ENCODE data around the gene SQSTM1.

The SQSTM1 gene

GRCh38 chr5:179812135-179812825 lies 8.4 kb upstream of the SQSTM1 start:
- DNase-seq (ENCODE audit: low read depth), result no peak
- no peak for TF ChIP-seq CTCF (conservative IDR thresholded peaks at IDR 0.05; ENCODE audit: low read depth, low read length)
- no peak overlapping the region for H3K4me3 ChIP-seq (ENCODE audit: low read length)

- H3K4me3 ChIP-seq (ENCODE audit: low read length), result no peak overlapping the region
- DNase-seq (ENCODE audit: low read depth), result no peak
- TF ChIP-seq CTCF (conservative IDR thresholded peaks at IDR 0.05; ENCODE audit: low read depth, low read length), result no peak
These were observed 7.6 kb upstream of the SQSTM1 start for GRCh38 chr5:179812997-179813607.

GRCh38 chr5:179814090-179814489 lies 6.6 kb upstream of the SQSTM1 start:
- DNase-seq (ENCODE audit: low read depth), result no peak
- H3K4me3 ChIP-seq (ENCODE audit: low read length), result no peak overlapping the region
- TF ChIP-seq CTCF (conservative IDR thresholded peaks at IDR 0.05; ENCODE audit: low read depth, low read length), result no peak

- no peak for TF ChIP-seq CTCF (conservative IDR thresholded peaks at IDR 0.05; ENCODE audit: low read depth, low read length)
- H3K4me3 ChIP-seq (ENCODE audit: low read length), result no peak overlapping the region
- DNase-seq (ENCODE audit: low read depth), result no peak
These were observed 5.0 kb upstream of the SQSTM1 start for GRCh38 chr5:179815491-179816249.

- peak overlapping the region; percentile 41 for H3K4me3 ChIP-seq (ENCODE audit: low read length)
- TF ChIP-seq CTCF (conservative IDR thresholded peaks at IDR 0.05; ENCODE audit: low read depth, low read length), result no peak
- no peak for DNase-seq (ENCODE audit: low read depth)
These were observed 4.3 kb upstream of the SQSTM1 start for GRCh38 chr5:179816401-179816795.

GRCh38 chr5:179816796-179817469 lies 3.8 kb upstream of the SQSTM1 start:
- no peak for DNase-seq (ENCODE audit: low read depth)
- TF ChIP-seq CTCF (conservative IDR thresholded peaks at IDR 0.05; ENCODE audit: low read depth, low read length), result no peak
- H3K4me3 ChIP-seq (ENCODE audit: low read length), result peak overlapping the region; percentile 41

Data from retinal pigment epithelial cell (primary cell).